GM18505 (cell line): ENCODE data around the gene RASAL2.
"Not testable (repeated sequence)": the region's sequence is repeated elsewhere in the genome, so short reads cannot be mapped to it uniquely, and the experiment has no call there.

Experiments used
- ATAC-seq: cut with Tn5 transposase; IDR thresholded peaks from one replicate; pipeline ENCODE4 v1.9.1; 2021; ENCODE audit not compliant: unreplicated experiment
- POLR2A ChIP-seq: IDR thresholded peaks from 4 replicates; pipeline ENCODE4 v1.6.1; 2011; ENCODE audit warnings: borderline replicate concordance; ENCODE audit not compliant: insufficient read depth, insufficient read length; ENCODE audit errors: extremely low read depth

RASAL2 gene

GRCh38 chr1:178361847-178362246 is 267.9 kb downstream of the RASAL2 start:
- no peak for ATAC-seq
- TF ChIP-seq POLR2A: no peak

DNA sequence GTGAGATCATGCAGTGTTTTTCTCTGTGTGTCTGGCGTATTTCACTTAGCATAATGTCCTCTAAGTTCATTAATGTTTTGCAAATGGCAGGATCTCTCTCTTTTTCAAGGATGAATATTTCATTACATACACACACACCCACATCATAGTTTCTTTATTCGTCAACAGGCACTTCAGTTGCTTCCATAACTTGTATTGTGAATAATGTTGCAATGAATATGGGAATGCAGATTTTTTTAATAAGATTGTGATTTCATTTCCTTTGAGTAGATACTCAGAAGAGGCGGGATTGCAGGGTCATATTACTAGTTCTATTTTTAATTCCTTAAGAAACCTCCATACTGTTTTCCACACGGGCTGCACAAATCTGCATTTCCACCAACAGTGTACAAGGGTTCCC is 268.8 kb downstream of the RASAL2 start:
- no peak for ATAC-seq
- TF ChIP-seq POLR2A: no peak

GRCh38 chr1:178364782-178365181 is 270.9 kb downstream of the RASAL2 start:
- TF ChIP-seq POLR2A: no peak
- no peak for ATAC-seq

- no peak for TF ChIP-seq POLR2A
- no peak for ATAC-seq
These were observed 273.2 kb downstream of the RASAL2 start for GRCh38 chr1:178367151-178367550.

- no peak for TF ChIP-seq POLR2A
- ATAC-seq: no peak
These were observed 274.3 kb downstream of the RASAL2 start for GRCh38 chr1:178368208-178368607.

- TF ChIP-seq POLR2A: no peak
- ATAC-seq: no peak
These were observed 277.3 kb downstream of the RASAL2 start for GRCh38 chr1:178371235-178371634.

DNA sequence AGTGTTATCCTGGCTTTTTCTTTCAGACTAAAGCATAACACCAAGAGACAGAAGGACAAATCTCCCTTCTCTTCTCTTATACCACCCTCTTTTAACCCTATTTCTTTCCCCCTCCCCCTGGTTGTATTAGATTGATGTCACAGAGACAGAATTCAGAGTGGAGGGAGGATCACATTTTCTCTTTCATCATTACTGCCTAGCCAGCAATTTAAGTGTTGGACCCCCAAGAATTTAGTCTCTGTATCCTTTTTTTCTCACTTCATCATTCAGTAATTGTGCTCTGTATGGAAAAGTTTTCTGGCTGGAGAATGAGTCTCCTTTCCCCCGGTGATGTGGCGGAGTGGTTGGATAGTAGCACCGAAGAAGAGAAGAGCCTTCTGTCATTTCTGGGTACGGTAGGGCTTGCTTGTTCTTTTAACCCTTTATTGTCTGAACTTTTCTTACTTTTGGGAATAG is 278.1 kb downstream of the RASAL2 start:
- no peak for ATAC-seq

DNA sequence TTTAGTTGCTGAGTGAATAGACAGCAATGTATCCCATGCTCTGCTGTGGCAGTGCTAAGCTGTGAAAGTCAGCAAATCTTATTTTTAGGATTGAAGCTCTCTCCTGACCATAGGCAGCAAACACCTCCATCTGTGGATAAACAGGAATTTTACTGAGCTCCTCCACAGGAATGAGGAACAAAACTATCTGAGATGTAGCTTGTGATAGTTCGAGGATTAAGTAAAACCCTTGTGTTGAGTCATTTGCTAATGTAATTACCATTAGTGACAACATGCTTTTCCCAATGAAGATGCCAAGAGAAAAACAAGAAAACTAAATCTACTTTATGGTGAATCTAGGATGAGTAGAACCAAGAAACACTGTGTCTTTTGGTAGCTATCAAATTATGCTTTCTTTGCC is 280.1 kb downstream of the RASAL2 start:
- TF ChIP-seq POLR2A: no peak
- no peak for ATAC-seq

More for the DNA sequence above, 278.1 kb downstream of the RASAL2 start:
- no peak for TF ChIP-seq POLR2A

DNA sequence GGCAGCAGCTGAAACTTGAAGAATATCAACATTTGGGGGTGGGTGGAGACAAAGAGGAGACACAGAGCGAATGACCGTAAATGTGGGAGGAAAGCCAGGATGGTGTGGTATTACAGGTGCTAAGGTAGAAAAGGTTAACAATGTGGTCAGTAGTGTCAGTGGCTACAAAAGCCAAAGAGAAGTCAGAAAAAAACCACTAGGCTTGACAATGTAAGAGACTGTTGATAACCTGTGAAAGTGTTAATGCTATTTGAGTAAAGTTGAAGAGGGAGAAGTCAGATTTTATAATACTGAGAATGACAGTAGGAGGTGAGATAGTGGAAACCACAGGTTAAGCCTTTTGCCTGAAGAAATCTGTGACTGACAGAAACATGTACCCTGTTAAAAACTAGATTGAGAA is 282.1 kb downstream of the RASAL2 start:
- TF ChIP-seq POLR2A: no peak
- ATAC-seq: no peak

GRCh38 chr1:178379807-178380206 is 285.9 kb downstream of the RASAL2 start:
- no peak for TF ChIP-seq POLR2A

DNA sequence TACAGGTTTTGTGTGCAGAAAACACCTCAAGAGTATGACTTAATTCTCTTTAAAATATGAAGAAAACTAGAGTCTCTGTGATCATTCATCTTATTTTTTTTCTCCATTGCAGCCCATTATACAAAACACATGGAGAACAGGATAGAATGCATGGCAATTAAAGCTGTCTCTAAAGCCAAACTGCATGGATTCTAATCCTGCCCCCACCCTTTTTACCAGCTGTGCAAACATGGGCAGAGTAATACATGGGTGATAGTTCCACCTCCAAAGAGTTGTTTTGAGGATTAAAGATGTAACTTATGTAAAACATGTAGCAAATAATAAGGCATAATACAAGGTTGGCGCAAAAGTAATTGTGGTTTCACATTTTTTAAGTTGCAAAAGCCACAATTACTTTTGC is 288.5 kb downstream of the RASAL2 start:
- no peak for ATAC-seq
- no peak for TF ChIP-seq POLR2A

More at GRCh38 chr1:178379807-178380206, 285.9 kb downstream of the RASAL2 start:
- ATAC-seq: no peak

DNA sequence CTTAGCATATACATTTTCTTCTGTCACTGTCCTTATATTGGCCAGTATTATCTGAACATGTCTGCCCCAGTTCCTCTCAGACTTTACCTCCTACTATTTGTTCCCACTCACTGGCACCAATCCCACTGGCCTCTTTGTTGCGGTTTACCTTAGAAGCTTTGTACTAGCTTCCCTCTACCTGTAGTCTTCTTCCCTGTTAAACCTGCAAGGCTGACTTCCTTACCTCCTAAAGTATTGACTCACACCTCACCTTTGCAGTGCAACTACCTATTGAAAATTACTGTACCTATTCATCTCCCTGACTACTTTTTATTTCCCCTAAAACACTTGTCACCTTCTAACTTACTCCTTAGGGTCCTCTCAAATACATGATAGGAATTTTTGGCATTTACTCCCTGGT is 291.8 kb downstream of the RASAL2 start:
- no peak for TF ChIP-seq POLR2A
- no peak for ATAC-seq

- ATAC-seq: no peak
- no peak for TF ChIP-seq POLR2A
These were observed 294.7 kb downstream of the RASAL2 start for GRCh38 chr1:178388418-178389145.

DNA sequence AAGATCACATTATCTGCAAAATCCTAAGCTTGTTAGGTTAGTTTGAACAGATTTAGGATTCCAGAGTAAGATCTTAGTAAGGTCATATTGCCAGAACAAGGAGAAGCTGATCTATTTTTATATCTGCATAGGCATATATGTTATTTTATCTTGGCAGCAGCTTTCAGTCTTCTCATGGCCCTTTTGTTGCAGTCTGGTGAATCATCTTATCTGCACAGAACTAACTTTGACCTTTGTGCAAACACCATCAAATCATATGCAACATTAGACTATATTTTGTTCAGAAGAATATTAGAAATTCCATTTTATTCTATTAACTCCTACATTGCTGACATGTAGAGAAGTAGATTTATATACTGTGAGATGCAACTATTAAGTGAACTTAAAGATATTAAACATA is 295.5 kb downstream of the RASAL2 start:
- no peak for TF ChIP-seq POLR2A
- no peak for ATAC-seq

DNA sequence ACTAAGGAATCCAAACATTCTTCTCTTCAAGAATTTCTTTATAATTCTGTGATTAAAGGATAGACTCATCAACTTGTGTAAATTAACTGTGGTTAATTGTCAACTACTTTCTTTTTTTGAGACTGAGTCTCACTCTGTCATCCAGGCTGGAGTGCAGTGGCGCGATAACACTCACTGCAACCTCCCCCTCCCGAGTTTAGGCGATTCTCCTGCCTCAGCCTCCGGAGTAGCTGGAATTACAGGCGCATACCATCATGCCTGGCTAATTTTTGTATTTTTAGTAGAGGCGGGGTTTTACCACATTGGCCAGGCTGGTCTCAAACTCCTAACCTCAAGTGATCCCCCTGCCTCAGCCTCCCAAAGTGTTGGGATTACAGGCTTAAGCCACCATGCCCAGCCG is 296.4 kb downstream of the RASAL2 start:
- ATAC-seq: not testable (repeated sequence)

DNA sequence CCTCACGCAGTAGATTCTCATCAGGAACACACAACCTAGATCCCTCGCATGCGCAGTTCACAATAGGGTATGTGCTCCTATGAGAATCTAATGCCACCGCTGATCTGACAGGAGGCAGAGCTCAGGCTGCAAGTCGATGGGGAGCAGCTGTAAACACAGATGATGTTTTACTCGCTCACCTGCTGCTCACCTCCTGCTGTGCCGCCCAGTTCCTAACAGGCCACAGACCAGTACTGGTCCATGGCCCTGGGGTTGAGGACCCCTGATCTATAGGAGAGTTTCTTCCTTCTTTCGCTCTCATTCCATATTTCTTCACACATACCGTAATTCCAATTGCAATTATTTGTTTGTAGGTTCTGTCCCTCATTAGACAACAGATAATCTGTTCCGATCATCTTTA is 299.5 kb downstream of the RASAL2 start:
- ATAC-seq: no peak
- no peak for TF ChIP-seq POLR2A

DNA sequence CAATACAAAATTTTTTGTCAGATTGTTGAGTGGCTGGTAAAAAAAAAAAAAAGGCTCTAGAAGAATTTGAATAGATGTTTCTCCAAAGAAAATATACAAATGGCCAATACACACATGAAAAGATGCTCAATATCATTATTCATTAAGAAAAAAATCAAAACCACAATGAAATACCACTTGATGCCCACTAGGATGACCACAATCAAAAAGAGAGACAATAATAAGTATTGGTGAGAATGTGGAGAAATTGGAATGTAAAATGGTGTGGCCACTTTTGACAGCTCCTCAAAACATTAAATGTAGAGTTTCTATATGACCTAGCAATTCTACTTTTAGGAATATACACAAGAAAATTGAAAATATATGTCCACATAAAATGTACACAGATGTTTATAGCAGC is 302.9 kb downstream of the RASAL2 start:
- no peak for ATAC-seq
- TF ChIP-seq POLR2A: no peak
